COR-L47 (cell line): Measurements from ENCODE around the gene CEP63.
"Not testable (repeated sequence)": the region's sequence is repeated elsewhere in the genome, so short reads cannot be mapped to it uniquely, and the experiment has no call there.

Experiments
- DNase-seq: peaks from one replicate; lab custom pipeline; 2025; lab: John Stamatoyannopoulos, UW

Gene CEP63

GRCh38 chr3:134517791-134518190 lies 31.9 kb downstream of the CEP63 start:
- no peak for DNase-seq

- DNase-seq = no peak
Measured at GRCh38 chr3:134522541-134522940, 36.7 kb downstream of the CEP63 start.

- DNase-seq = no peak
Measured at GRCh38 chr3:134525293-134525692, 39.4 kb downstream of the CEP63 start.

- DNase-seq = no peak
Measured at GRCh38 chr3:134526319-134526718, 40.5 kb downstream of the CEP63 start.

- DNase-seq = no peak
Measured at GRCh38 chr3:134527037-134527436, 41.2 kb downstream of the CEP63 start.

GRCh38 chr3:134527538-134528186 lies 41.8 kb downstream of the CEP63 start:
- no peak for DNase-seq

GRCh38 chr3:134533493-134533892 lies 47.6 kb downstream of the CEP63 start:
- no peak for DNase-seq

- no peak for DNase-seq
Measured at GRCh38 chr3:134535186-134535970, 49.5 kb downstream of the CEP63 start.

GRCh38 chr3:134536781-134537180 lies 50.9 kb downstream of the CEP63 start:
- DNase-seq = no peak

GRCh38 chr3:134542287-134542958 lies 56.6 kb downstream of the CEP63 start:
- DNase-seq = no peak

GRCh38 chr3:134543113-134543512 lies 57.3 kb downstream of the CEP63 start:
- DNase-seq = no peak

- DNase-seq = no peak
Measured at GRCh38 chr3:134544316-134544715, 58.5 kb downstream of the CEP63 start.

- DNase-seq = not testable (repeated sequence)
Measured at GRCh38 chr3:134544783-134545182, 58.9 kb downstream of the CEP63 start.

GRCh38 chr3:134545818-134546217 lies 60.0 kb downstream of the CEP63 start:
- DNase-seq = no peak

GRCh38 chr3:134552784-134553183 lies 66.9 kb downstream of the CEP63 start:
- DNase-seq = no peak

GRCh38 chr3:134559591-134559990 lies 73.7 kb downstream of the CEP63 start:
- no peak for DNase-seq

- DNase-seq = no peak
Measured at GRCh38 chr3:134562055-134562454, 76.2 kb downstream of the CEP63 start.

GRCh38 chr3:134563601-134564000 lies 77.7 kb downstream of the CEP63 start:
- DNase-seq = no peak

- no peak for DNase-seq
Measured at GRCh38 chr3:134564991-134565390, 79.1 kb downstream of the CEP63 start.

- DNase-seq = no peak
Measured at GRCh38 chr3:134567605-134568004, 81.7 kb downstream of the CEP63 start.

- DNase-seq = no peak
Measured at GRCh38 chr3:134568790-134569189, 82.9 kb downstream of the CEP63 start.

- not testable (repeated sequence) for DNase-seq
Measured at GRCh38 chr3:134569899-134570298, 84.0 kb downstream of the CEP63 start.

GRCh38 chr3:134576426-134576825 lies 90.6 kb downstream of the CEP63 start:
- DNase-seq = no peak
